ENCODE results near the gene CD37. TPM values are rescaled to one million over a fixed set of nuclear protein-coding genes. Genes with fewer than 3 reads are reported as not detected.
"Not testable (repeated sequence)": the region's sequence is repeated elsewhere in the genome, so short reads cannot be mapped to it uniquely, and the experiment has no call there.

The CD37 gene
- total RNA-seq, 1 donor from 2014 or later, result 0.96 TPM

DNA sequence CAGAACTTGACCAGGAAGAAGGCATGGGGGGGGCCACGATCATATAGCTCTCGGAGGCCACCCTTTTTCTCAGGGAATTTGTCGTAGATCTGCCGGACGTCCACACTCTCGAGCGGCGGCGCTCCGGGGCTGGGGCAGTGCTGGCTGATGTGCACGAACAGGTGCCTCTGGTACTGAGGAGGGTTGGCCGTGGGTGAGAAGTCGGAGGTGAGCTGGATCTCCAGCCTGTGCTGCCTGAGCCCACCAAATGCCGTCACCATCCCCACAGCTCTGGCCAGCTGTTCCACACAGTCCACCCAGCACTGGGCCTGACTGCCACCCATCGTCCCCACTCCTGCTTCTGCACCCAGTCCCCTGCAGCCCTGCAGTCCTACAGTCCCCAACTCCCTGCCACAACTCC lies 12.0 kb downstream of the CD37 start:
- DNase-seq (ENCODE audit: low spot score), result no peak

DNA sequence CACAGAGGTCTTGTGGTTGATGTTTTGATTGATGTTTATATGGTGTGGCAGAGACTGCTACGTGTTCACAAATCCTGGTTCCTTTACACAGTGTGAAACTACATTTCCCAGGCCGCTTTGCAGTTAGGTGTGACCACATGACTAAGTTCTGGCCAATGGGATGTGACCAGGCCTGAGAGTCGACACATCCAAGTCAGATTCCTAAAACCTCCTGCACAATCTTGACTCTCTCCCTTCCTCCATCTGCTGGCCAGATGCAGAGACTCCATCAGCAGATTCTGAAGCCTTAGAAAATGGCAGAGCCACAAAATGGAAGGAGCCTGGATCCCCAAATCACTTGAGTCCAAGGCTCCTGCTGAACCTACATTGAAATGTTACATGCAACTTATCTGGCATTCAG lies 12.6 kb downstream of the CD37 start:
- DNase-seq (ENCODE audit: low spot score), result peak; percentile 47

DNA sequence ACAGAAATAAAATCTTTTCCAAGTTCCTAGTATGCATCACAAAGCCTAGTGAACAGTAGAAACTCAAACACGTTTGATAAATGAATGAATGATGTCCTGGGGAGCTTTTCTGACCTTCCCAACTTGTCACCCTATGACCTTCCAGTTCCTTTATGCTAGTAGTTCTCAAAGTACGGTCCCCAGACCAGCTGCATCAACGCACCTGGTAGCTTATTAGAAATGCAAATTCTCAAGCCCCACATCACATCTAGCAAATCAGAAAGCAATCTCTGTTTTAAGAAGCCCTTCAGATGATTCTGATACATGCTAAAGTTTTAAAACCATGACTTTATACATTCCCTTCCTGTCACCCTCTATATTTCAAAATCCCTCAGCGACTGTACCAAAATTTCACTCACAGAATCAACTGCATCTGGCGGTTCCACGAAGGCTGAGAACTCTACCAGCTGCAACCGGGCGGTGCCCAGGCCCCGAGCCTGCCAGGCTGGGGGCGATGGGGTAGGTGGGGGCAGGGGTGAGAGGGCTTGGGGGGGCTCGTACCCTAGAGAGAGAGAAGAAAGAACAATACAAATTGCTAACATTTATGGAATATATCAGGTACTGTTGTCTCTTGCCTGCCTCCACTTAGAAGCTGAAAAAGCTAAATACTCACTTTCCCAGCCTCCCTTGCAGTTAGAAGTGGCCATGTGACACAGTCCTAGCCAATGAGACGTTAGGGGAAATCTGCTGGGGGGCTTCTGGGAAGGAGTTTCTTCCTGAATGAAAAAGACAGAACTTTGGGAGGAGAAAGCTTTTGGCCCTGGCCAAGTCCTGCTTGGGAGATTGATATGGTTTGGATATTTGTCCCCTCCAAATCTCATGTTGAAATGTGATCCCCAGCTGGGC lies 13.3 kb downstream of the CD37 start:
- DNase-seq (ENCODE audit: low spot score), result no peak

DNA sequence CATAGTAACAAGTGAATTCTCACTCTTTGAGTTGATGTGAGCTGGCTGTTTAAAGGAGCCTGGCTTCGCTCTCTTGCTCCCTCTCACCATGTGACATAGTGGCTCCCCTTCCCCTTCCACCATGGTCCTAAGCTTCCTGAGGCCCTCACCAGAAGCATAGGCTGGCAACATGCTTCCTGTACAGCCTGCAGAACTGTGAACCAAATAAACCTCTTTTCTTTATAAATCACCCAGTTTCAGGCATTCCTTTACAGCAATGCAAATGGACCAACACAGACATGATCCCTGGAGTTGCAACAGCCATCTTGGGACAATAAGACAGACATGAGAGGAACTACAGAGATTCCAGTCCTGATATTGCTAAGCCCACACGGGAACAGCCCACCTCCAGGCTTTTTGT lies 14.4 kb downstream of the CD37 start:
- DNase-seq (ENCODE audit: low spot score), result no peak

DNA sequence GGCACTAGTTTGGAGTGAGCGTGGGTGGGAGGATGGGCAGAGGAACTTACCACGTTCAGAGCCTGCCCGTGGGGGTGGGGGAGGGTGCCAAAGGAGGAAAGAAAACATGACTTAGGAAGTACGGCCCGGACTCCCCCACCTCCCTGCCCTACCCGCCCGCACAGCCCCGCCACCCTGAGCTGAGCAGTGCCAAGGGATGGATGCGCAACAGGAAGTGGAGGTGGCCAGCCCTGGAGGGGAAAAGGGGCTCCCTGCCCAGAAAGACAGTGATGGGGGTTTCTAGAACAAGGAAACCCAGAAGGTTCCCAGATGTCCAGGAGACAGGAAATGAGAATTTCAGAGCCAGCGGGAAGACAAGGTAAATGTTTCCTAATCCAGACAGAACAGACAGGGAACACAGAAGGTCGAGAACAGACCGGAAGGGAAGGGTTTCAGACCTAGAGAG lies 20.7 kb downstream of the CD37 start:
- no peak for DNase-seq (ENCODE audit: low spot score)

DNA sequence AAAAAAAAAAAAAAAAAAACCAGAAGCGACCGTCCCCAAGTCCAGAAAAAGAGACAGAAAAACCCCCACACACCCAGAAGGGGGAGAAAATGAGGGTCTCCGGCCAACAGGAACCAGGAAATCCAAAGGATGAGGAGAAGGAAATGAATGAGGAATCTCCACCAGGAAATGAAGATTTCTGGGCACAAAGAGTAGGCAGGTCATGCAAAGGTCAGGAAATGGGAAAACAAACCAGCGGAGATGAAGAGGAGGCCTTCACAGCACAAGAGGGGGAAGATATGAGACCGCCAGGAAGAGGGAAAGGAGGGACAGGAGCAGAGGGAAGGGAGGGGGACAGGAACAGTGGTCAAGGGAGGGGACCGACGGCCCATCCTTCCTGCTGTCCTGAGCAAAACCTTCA lies 21.2 kb downstream of the CD37 start:
- no peak for DNase-seq (ENCODE audit: low spot score)

DNA sequence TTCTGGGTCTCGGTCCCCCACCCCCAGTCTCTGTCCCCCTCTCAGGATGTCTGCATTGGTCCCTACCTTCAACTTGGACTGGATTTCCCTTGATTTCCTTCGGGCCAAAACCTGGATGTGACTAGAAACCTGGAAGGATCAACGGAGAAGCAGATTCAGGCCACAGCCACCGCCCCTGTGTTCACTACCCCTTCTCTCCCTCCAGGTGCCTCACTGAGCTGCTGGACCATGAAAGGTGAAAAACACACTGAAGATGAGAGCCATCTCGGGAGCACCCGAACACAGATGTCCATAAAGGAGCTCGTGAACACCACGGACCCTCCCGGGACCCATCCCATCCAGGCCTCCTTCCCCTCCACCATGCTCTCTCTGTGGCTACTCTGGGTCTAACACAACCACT lies 22.0 kb downstream of the CD37 start:
- DNase-seq (ENCODE audit: low spot score), result no peak

DNA sequence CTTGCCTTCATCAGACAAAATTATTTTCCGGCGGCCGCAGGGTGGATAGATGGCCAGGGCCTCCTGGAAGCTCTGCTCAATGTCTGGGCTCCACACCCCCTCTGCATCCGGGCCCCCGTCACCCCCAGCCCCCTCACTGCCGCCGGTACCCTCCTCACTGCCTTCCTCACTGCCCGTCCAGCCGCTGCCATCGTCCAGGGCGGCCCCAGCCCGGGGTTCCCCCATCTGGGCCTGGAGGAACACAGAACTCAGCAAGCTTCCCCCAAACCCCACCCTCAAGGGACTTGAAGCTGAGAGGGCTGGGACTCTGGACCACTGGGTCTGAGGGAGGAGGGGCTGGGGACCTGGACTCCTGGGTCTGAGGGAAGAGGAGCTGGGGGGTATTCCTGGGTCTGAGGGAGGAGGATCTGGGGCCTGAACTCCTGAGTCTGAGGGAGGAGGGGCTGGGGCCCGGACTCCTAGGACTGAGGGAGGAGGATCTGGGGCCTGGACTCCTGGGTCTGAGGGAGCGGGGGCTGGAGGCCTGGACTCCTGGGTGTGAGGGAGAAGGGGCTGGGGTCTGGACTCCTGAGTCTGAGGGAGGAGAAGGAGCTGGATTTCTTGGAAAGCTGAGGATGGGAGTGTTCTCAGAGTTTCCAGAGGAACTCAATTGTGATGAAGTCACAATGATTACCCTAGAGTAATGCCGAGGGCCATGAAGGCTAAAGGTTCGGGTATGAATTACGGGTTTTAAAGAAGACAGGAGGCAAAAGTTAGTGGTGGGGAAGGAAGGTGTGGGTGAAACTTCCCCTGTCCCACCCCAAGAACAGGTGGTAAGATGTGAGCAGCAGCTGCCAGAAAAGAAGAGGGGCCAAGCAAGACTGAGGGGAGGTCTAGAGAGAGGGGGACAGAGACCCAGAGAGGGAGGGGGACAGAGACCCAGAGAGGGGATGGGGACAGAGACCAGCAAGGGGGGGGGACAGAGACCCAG lies 24.9 kb downstream of the CD37 start:
- no peak for DNase-seq (ENCODE audit: low spot score)

DNA sequence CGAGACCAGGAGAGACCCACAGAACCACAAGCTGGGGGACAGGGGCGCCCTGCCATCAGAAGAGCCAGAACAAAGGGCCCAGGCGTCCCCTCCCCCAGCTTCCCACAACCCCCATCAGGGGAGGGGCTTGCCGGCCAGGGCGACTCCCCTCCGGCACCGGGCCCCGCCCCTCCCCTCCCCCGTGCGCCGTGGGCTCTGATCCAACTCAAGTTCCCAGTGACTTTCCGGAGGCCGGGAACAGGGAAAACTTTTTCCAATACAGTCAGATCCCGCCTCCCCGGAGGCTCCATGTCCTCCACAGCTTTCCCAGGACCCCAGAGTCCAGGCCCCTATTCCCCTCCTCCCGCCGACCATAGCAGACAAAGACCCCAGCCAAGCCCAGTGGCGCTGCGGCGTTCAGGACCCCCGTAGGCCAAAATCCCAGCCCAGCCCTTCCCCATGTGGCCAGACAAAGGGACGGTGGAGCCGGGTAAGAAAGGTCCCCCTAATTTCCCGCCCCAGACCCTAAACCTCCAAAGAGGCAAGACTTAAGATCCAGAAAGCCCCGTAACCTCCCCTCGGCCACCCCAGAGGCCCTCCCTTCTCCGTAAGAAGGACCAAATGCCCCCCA lies 26.3 kb downstream of the CD37 start:
- DNase-seq (ENCODE audit: low spot score), result peak; percentile 89

DNA sequence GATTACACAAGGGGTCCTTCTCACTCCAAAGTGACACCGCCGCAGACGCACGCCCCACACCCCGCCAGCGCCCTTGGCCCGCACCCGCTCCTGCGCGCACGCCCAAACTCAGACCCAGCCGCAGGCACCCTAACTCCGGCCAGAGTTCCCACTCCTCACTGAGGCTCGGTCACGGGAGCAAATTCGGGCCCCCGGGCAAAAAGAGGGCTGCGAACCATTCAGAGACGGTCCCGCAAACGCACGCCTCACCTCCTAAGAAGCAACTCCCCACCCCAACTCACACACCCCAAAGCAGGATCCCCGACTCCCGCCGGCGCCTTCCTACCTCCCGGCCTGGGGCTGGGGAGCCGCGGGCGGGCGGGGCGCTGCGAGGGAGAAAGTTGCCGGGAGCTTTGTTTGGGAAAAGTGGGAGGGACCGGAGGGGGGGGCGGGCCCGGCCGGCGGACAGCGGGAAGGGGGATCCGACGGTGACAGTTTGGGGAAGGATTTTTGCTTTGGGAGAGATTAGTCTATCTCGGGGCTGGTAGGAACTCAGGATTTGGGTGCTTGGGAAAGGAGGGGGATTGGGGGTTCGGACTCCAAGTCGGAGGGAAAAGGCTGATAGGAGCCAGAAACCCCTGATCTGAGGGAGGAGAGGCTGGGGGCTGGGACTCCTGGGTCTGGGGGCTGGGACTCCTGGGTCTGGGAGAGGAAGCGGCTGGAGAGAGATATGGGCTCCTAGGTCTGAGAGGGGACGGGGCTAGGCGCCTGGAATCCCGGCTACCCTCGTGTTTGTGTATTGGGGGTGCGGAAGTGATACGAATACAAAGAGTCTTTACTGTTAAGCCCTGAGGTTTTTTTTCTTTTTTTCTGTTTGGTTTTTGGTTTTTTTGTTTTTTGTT lies 27.1 kb downstream of the CD37 start, which contains the start of gene TEAD2:
Gene TEAD2, minus strand, starts transcription at position 369 of the 881 bp plus-strand sequence. CDS start 2,341 bp downstream, outside the sequence.
- peak; percentile 79 for DNase-seq (ENCODE audit: low spot score)

DNA sequence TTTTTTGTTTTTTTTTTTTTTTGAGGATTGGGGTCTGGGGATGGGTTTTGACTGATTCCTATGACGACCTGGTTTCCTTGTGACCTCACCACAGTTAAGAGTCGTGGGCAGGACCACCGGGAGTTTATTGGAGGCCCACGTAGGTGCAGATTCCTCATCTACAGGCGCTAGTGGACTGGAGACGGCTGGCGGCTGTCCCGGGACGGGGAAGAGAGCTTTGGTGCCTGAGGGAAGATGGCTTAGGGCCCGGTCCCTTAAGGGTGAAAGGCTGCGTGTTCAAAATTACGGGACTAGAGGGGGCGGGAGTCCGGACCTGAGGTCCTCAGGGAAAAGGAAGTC lies 27.7 kb downstream of the CD37 start:
- DNase-seq (ENCODE audit: low spot score), result peak; percentile 66

DNA sequence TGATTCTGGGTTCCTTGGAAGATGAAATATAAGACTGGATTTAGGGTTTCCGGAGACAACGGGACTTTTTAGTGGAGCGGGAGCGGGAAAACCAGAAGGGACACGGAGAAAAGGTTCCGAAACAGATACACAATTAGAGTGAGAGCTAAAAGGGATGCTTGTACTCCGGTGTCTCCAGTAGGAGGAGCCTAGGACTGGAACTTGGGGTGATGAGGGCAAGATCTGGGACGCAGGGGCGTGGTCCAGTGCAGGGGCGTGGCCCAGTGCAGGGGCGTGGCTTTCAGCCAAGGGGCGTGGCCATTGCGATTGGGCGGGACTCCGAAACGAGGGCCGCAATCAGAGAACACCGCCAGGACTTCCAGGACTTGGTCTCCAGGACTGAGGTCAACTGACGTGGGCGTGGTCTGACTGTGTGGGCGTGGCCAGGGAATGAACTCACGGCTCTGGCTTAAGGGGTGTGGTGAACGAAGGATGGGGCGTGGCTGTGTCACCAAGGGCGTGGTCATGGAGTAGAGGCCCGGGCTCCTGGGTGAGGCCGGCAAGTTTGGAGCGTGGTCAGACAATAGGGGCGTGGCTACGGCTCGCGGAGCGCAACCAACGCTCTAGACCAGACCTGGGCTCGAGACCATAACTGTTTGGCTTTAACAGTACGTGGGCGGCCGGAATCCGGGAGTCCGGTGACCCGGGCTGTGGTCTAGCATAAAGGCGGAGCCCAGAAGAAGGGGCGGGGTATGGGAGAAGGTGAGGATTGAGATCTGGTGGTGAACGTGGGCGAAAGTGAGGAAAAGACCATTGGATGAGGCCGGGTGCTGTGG lies 28.3 kb downstream of the CD37 start, which contains the start of gene DKKL1:
Gene DKKL1, plus strand, starts transcription at position 610 of the 815 bp plus-strand sequence. Its CDS starts 122 bp downstream, at position 732.
- DNase-seq (ENCODE audit: low spot score), result peak; percentile 97

DNA sequence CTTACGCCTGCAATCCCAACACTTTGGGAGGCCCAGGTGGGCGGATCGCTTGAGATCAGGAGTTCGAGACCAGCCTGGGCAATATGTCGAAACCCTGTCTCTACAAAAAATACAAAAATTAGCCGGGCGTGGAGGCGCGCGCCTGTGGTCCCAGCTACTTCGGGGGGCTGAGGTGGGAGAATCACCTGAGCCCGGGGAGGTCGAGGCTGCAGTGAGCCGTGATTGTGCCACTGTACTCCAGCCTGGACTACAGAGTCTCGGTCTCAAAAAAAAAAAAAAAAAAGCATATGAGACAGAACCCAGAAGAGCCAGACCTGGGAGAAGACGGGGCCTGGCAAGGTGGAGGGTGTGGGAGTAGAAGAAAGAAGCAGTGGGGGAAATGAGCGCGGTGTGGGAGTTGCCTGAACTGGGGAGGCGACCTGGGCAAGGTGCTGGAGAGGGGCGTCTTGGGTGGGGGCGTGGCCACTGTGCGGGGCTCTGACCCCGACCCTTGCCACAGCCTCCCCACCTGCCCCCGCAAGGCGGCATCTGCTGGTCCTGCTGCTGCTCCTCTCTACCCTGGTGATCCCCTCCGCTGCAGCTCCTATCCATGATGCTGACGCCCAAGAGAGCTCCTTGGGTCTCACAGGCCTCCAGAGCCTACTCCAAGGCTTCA lies 29.0 kb downstream of the CD37 start:
- DNase-seq (ENCODE audit: low spot score), result no peak

DNA sequence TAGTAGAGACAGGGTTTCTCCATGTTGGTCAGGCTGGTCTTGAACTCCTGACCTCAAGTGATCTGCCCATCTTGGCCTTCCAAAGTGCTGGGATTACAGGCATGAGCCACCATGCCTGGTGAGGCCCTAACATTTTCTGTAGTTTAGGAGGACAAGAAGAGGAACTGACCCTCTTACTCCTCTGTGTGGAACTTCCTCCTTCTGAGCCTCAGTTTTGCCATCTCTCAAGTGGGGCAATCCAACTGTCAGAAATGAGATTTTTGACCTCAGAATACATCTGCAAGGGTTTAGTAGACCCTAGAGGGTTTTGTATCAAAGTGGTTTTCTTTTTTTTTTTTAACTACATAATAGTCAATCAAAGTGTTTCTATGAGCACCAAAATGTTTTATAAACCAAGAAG lies 30.9 kb downstream of the CD37 start:
- DNase-seq (ENCODE audit: low spot score), result no peak

DNA sequence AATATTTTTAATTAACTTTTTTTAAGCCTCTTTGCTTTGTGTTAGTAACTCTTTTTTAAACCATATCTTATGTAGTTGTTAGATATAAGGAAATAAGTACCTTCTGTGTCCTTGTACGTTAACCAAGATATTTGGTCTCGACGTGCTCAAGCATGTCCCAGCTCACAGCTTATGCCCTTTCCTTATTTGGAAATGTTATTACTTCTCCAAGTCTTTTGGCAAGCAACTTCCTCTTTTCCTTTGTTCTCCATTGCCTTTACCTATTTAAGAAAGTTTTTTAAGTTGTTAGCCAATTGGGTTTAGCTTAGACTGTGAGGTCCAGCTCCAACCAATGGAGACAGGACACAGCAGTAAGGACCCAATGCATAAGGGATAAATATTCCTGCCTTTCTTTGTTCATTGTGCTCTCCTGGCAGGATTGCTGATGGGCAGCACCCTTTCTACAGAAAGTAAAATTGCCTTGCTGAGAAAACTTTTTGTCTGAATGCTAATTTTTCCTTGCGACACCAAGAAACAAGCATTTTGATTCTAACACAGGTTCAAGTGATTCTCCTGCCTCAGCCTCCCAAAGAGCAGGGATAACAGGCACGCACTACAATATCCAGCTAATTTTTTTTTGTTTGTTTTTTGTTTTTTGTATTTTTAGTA lies 33.6 kb downstream of the CD37 start:
- no peak for DNase-seq (ENCODE audit: low spot score)

DNA sequence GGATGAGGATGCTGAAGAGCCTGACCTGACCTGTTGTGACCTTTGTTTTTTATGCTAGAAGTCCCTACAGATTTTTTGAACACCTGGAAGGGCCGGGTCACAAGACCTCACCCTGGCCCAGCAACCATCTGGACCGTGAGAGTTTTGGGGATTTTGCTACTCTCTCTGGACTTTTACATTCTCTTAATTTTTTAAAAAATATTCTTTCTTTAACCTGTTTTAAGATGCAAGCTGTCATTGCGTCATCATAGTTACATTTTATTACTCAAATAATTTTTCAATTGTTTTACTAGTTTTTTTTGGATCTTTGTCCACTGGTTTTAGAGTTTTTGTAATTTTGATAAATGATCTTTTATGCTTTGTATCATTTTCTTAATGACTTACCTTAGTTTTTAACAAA lies 36.0 kb downstream of the CD37 start:
- DNase-seq (ENCODE audit: low spot score), result no peak

DNA sequence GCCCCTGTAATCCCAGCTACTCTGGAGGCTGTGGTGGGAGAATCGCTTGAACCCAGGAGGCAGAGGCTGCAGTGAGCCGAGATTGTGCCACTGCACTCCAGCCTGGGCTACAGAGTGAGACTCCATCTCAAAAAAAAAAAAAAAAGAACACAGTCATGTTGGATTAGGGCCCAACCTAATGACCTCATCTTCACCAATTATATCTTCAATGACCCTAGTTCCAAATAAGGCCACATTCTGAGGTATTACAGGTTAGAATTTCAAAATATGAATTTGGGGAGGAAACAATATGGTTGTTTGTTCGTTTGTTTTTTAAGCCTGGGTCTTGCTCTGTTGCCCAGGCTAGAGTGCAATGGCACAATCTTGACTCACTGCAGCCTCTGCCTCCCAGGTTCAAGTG lies 38.0 kb downstream of the CD37 start:
- DNase-seq (ENCODE audit: low spot score), result not testable (repeated sequence)

DNA sequence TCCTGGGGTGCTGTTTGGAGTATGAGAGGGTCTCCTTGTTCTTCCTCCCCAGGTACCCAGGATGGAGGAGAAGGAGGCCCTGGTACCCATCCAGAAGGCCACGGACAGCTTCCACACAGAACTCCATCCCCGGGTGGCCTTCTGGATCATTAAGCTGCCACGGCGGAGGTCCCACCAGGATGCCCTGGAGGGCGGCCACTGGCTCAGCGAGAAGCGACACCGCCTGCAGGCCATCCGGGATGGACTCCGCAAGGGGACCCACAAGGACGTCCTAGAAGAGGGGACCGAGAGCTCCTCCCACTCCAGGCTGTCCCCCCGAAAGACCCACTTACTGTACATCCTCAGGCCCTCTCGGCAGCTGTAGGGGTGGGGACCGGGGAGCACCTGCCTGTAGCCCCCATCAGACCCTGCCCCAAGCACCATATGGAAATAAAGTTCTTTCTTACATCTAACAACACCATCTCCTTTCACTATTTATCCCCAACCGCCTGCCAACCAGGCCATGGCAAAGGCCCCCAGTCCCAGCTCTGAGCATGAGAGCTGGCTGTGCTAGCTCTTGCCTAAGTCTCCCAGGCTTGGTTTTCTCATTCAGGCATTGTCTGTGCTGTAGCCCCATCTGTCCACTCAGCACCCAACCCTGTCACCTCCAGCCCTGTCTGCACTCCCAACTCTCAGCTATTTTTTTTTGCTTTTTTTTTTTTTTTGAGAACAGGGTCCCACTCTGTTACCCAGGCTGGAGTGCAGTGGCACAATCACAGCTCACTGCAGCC lies 39.6 kb downstream of the CD37 start:
- DNase-seq (ENCODE audit: low spot score), result no peak

Data from umbilical cord (tissue), 2 donors.